ENCODE data around the gene UGCG. TPM values are rescaled to one million over a fixed set of nuclear protein-coding genes. Genes with fewer than 3 reads are reported as not detected.

The UGCG gene
- total and polyA plus RNA-seq, 2 of the 4 experiments (the other 2 are of a cell fraction): 84.2 to 104 TPM

GRCh38 chr9:111900151-111900857 lies 3.7 kb downstream of the UGCG start:
- ChIA-PET POLR2A (ENCODE audit: unreplicated experiment) (interaction anchor here (0.6 to 2.3 kb wide), 2 partner anchors 174 to 189 kb away, joined by 3 to 10 read pairs; no protein-coding TSS in a partner anchor), CTCF (interaction anchor here (0.6 kb wide), 1 partner anchor 181 kb away, joined by 4 read pairs; no protein-coding TSS in a partner anchor)
- Histone ChIP-seq H2BK20ac (ENCODE audit: low read depth, low read length) (no peak overlapping the region), H4K5ac (ENCODE audit: low read depth, low read length) (peak overlapping the region; percentile 73), H3K27me3 (ENCODE audit: control insufficient read depth, insufficient read depth, low read length) (no peaks in the 10 kb centered on the region), H3K18ac (ENCODE audit: low read depth, low read length) (peak overlapping the region; percentile 84), H2AK5ac (ENCODE audit: low read depth, low read length) (no peak overlapping the region; the same call in 1 of the 2 replicates), H3K9ac (ENCODE audit: low read depth, low read length) (peak overlapping the region; percentile 75), H3K4ac (ENCODE audit: low read depth, low read length) (peak overlapping the region; percentile 61), H2AK9ac (replicated peaks; ENCODE audit: low read depth, low read length, poor library complexity) (no peak overlapping the region), H3K9me3 (ENCODE audit: control insufficient read depth, insufficient read depth, low read length) (no peaks in the 10 kb centered on the region), H2AFZ (replicated peaks; ENCODE audit: low read length, poor library complexity) (no peak overlapping the region), H3K4me1 (ENCODE audit: control insufficient read depth, insufficient read depth, low read length) (peaks cover 24% of the 10 kb centered on the region), H3K4me3 (ENCODE audit: insufficient read depth, low read depth, low read length) (peak overlapping the region; percentile 98), H3K36me3 (ENCODE audit: control insufficient read depth, insufficient read depth, low read length) (peaks cover 8% of the 10 kb centered on the region; the same call in 1 of the 2 replicates), H2BK5ac (ENCODE audit: low read depth, low read length, poor library complexity, severe bottlenecking) (peak overlapping the region; percentile 86), H3K4me2 (ENCODE audit: low read depth, low read length) (peak overlapping the region; percentile 100), H4K20me1 (ENCODE audit: insufficient read depth, low read length) (peaks cover 74% of the 10 kb centered on the region), H4K8ac (ENCODE audit: low read depth in 2 of 2, low read length in 2 of 2) (peak overlapping the region; percentile 2 to 33; a peak in 2 of 4 replicates), H3K56ac (ENCODE audit: extremely low read depth, insufficient read depth, low read length) (no peak overlapping the region), H3K23ac (ENCODE audit: low read depth, low read length) (peak overlapping the region; percentile 25), H3K27ac (ENCODE audit: insufficient read depth, low read length) (peak overlapping the region; percentile 81), H4K91ac (ENCODE audit: insufficient read depth, low read depth, low read length) (no peak overlapping the region), H3K14ac (replicated peaks; ENCODE audit: low read depth, low read length) (peak overlapping the region; percentile 76; the same call in 1 of the 2 replicates), H2BK15ac (ENCODE audit: low read depth, low read length) (no peak overlapping the region), H3K9me1 (ENCODE audit: insufficient read depth, low read length) (peaks cover 15% of the 10 kb centered on the region), H2BK120ac (ENCODE audit: low read depth, low read length) (no peak overlapping the region), H3K79me1 (ENCODE audit: low read depth in 1 of 2, low read length in 2 of 2) (peaks cover 0 to 37% of the 10 kb centered on the region in 2 experiments; a peak in 2 of 4 replicates)
- WGBS, 2 experiments (ENCODE audit: extremely low coverage in 2 of 2, insufficient read length in 1 of 2): 100% methylated on average over 2 of the region's 6 CpGs; no CpG with 5 or more reads in 1 of the 2 experiments
- dilution Hi-C loops (cut with HindIII; ENCODE audit: low sequenced_read_pairs, unreplicated experiment): no loop called here
- DNase-seq: no peak
- intact Hi-C loops (cut with micrococcal nuclease): no loop called here
- ATAC-seq (ENCODE audit: low read depth): no peak
- BruUV-seq (replicated peaks): no TSS peak
- in situ Hi-C loops (cut with MboI; ENCODE audit: low sequenced_read_pairs): loop anchor here (5.0 kb wide), 1 partner anchor 167 kb away; no protein-coding TSS in a partner anchor
- TF ChIP-seq RFX5 (IDR thresholded peaks at IDR 0.05; ENCODE audit: low read depth, low read length): no peak
- TF ChIP-seq BHLHE40 (IDR thresholded peaks at IDR 0.05; ENCODE audit: low read depth, low read length): no peak
- no peak for TF ChIP-seq SMC3 (IDR thresholded peaks at IDR 0.05; ENCODE audit: low read depth, low read length)
- TF ChIP-seq MAFK (IDR thresholded peaks at IDR 0.05; ENCODE audit: low read depth, low read length): no peak
- TF ChIP-seq CEBPB (IDR thresholded peaks at IDR 0.05; ENCODE audit: low read depth, low read length): no peak
- no peak for TF ChIP-seq FOS (IDR thresholded peaks at IDR 0.05; ENCODE audit: low read depth, low read length)
- TF ChIP-seq NFE2L2 (IDR thresholded peaks at IDR 0.05; ENCODE audit: low read depth, low read length): no peak
- no peak for TF ChIP-seq RCOR1 (IDR thresholded peaks at IDR 0.05; ENCODE audit: insufficient replicate concordance, low read length)
- TF ChIP-seq, protein P1, sequence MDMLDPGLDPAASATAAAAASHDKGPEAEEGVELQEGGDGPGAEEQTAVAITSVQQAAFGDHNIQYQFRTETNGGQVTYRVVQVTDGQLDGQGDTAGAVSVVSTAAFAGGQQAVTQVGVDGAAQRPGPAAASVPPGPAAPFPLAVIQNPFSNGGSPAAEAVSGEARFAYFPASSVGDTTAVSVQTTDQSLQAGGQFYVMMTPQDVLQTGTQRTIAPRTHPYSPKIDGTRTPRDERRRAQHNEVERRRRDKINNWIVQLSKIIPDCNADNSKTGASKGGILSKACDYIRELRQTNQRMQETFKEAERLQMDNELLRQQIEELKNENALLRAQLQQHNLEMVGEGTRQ (IDR thresholded peaks at IDR 0.05; ENCODE audit: low read depth, low read length): no peak
- TF ChIP-seq RAD21 (IDR thresholded peaks at IDR 0.05; ENCODE audit: low read length): no peak
- no peak for TF ChIP-seq MXI1 (IDR thresholded peaks at IDR 0.05; ENCODE audit: borderline replicate concordance, low read depth, low read length)
- TF ChIP-seq, protein P2, sequence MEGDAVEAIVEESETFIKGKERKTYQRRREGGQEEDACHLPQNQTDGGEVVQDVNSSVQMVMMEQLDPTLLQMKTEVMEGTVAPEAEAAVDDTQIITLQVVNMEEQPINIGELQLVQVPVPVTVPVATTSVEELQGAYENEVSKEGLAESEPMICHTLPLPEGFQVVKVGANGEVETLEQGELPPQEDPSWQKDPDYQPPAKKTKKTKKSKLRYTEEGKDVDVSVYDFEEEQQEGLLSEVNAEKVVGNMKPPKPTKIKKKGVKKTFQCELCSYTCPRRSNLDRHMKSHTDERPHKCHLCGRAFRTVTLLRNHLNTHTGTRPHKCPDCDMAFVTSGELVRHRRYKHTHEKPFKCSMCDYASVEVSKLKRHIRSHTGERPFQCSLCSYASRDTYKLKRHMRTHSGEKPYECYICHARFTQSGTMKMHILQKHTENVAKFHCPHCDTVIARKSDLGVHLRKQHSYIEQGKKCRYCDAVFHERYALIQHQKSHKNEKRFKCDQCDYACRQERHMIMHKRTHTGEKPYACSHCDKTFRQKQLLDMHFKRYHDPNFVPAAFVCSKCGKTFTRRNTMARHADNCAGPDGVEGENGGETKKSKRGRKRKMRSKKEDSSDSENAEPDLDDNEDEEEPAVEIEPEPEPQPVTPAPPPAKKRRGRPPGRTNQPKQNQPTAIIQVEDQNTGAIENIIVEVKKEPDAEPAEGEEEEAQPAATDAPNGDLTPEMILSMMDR (conservative IDR thresholded peaks at IDR 0.05; ENCODE audit: low read depth, low read length): no peak
- TF ChIP-seq MAZ (IDR thresholded peaks at IDR 0.05; ENCODE audit: borderline replicate concordance, low read depth, low read length): no peak
- TF ChIP-seq, protein P3, sequence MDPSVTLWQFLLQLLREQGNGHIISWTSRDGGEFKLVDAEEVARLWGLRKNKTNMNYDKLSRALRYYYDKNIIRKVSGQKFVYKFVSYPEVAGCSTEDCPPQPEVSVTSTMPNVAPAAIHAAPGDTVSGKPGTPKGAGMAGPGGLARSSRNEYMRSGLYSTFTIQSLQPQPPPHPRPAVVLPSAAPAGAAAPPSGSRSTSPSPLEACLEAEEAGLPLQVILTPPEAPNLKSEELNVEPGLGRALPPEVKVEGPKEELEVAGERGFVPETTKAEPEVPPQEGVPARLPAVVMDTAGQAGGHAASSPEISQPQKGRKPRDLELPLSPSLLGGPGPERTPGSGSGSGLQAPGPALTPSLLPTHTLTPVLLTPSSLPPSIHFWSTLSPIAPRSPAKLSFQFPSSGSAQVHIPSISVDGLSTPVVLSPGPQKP (IDR thresholded peaks at IDR 0.05; ENCODE audit: borderline replicate concordance, low read depth, low read length): no peak
